NCI-H446 treated with DMSO at 0.1 percent for 48 hours (cell line): ENCODE data around the gene DCDC2.
"Not testable (repeated sequence)": the region's sequence is repeated elsewhere in the genome, so short reads cannot be mapped to it uniquely, and the experiment has no call there.

ENCODE experiments used
- DNase-seq: peaks from one replicate; lab custom pipeline; 2025; lab: John Stamatoyannopoulos, UW

DCDC2 gene

DNA sequence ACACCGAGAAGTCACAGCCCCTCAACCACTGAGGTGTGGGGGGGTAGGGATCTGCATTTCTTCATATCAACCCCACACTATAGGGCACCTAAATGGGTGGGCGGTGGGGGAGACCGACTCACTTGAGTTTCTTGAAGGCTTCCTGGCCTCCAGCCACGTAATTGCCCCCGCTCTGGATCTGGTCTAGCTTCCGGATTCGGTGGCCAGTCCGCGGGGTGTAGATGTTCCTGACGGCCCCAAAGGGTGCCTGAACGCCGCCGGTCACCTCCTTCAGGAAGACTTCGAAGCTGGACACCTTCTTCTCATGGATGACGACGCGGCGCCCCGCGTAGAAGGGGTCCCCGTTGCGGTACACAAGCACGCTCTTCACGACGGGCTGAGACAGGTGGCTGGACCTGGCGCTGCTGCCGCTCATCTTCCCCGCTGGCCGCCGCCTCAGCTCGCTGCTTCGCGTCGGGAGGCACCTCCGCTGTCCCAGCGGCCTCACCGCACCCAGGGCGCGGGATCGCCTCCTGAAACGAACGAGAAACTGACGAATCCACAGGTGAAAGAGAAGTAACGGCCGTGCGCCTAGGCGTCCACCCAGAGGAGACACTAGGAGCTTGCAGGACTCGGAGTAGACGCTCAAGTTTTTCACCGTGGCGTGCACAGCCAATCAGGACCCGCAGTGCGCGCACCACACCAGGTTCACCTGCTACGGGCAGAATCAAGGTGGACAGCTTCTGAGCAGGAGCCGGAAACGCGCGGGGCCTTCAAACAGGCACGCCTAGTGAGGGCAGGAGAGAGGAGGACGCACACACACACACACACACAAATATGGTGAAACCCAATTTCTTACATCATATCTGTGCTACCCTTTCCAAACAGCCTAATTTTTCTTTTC is at the start of gene DCDC2:
Gene DCDC2, minus strand, starts transcription at position 724 of the 883 bp plus-strand sequence. Its CDS starts 309 bp downstream, at position 415.
- DNase-seq = no peak

DNA sequence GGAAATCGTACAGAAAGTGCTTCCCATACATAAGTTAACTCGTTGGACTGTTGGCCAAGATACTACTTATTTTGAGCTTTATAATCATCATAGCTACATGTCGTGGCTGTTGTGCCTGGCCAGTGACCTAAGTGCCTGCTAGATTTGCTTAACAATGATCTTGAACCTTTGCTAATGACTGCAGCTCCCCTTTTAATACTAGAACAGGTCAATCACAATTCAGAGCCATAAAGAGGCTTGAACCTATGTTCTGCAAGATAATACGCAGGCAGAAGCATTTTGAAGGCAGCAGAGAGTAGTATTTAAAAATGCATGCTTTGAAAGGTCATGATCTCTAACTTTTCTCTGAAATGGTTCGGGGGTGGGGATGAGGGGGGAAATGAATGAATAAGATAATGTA is 47.4 kb upstream of the DCDC2 start:
- no peak for DNase-seq

- DNase-seq = no peak
Measured at GRCh38 chr6:24403501-24403824, 45.6 kb upstream of the DCDC2 start.

- DNase-seq = peak; percentile 25
Measured at GRCh38 chr6:24402697-24403500, 45.0 kb upstream of the DCDC2 start, which contains the start of gene MRS2. Gene MRS2 (plus strand): TSS chr6:24402936. CDS start chr6:24403047, 111 bp downstream.

DNA sequence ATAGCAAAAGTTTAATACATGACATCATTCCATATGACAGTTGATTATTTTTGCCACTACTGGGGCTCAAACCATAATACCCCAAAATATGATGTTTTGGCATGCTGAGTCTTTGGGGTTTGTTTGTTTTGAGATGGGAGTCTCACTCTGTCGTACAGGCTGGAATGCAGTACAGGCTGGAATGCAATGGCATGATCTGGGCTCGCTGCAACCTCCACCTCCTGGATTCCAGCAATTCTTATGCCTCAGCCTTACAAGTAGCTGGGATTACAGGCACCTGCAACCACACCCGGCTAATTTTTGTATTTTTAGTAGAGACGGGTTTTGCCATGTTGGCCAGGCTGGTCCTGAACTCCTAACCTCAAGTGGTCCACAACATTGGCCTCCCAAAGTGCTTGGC is 43.6 kb upstream of the DCDC2 start:
- no peak for DNase-seq

DNA sequence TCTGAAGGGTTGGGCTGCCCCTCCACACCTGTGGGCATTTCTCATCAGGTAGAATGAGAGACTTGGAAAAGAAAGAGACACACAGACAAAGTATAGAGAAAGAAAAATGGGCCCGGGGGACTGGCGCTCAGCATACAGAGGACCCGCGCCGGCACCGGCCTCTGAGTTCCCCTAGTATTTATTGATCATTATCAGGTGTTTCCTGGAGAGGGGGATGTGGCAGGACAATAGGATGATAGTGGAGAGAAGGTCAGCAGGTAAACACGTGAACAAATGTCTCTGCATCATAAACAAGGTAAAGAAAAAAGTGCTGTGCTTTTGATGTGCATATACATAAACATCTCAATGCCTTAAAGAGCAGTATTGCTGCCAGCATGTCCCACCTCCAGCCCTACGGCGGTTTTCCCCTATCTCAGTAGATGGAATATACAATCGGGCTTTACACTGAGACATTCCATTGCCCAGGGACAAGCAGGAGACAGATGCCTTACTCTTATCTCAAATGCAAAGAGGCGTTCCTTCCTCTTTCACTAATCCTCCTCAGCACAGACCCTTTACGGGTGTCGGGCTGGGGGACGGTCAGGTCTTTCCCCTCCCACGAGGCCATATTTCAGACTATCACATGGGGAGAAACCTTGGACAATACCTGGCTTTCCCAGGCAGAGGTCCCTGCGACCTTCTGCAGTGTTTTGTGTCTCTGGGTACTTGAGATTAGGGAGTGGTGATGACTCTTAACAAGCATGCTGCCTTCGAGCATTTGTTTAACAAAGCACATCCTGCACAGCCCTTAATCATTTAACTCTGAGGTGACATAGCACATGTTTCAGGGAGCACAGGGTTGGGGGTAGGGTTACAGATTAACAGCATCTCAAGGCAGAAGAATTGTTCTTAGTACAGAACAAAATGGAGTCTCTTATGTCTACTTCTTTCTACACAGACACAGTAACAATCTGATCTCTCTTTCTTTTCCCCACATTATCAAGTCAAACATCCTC is 42.5 kb upstream of the DCDC2 start:
- not testable (repeated sequence) for DNase-seq

GRCh38 chr6:24397631-24398030 is 39.8 kb upstream of the DCDC2 start:
- no peak for DNase-seq

- DNase-seq = no peak
Measured at GRCh38 chr6:24396824-24397223, 39.0 kb upstream of the DCDC2 start.

DNA sequence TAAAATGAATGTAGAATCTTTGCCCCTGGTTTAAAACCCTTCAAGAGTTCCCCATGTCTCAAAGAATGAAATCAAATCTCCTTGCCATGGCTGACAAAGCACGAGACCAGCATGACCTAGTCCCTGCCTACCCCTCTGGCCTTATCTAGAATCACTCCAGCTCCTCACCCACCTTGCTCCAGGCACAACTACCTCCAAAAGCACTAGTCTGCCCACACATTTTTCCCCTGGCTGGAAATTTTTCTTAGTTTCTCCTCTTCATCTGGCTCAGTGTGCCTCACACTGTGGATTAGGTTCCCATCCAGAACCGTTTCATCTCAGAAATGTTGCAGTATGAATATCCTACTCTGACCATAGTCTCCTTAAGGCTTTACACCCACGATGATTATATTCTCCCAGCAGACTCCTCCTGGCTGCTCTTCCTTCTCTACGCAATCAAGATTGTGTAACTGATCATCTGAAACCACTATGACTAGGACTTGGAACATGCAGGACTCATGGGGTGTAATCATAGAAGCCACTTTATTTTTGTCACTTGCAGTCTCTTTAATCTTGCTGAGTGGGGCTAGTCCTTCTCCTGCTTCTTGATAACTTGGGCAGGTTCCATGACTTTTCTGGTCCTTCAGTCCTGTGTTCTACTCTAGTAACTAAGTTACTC is 37.0 kb upstream of the DCDC2 start:
- no peak for DNase-seq

DNA sequence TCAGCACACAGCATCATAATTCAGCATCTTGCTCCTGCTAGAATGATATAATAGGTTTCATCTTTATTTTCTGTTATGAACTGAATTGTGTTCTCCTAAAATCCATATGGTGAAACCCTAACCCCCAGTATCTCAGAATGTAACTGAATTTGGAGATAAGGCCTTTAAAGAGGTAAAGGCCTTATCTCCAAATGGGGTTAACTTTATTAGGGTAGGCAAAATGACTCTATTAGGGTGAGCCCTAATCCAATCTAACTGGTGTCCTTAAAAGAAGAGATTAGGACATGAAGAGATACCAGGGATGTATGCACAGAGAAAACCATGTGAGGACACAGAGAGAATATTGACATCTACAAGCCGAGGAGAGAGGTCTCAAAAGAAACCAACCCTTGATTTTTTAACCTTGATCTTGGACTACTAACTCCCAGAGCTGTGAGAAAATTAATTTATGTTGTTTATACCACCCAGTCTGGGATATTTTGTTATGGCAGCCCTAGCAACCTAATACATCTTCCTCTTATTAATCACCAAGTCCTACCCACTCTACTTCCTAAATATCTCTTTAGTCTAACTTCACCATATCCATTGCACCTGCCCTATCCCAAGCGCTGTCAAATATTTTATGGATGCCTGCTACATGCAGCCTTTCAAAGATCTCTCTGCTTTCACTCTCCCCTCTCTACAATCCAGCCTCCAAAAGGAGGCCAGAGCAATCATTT is 36.4 kb upstream of the DCDC2 start:
- no peak for DNase-seq

- no peak for DNase-seq
Measured at GRCh38 chr6:24391756-24392405, 34.0 kb upstream of the DCDC2 start.

GRCh38 chr6:24391208-24391607 is 33.3 kb upstream of the DCDC2 start:
- DNase-seq = no peak

- DNase-seq = no peak
Measured at GRCh38 chr6:24387818-24388217, 30.0 kb upstream of the DCDC2 start.

GRCh38 chr6:24385536-24386269 is 27.8 kb upstream of the DCDC2 start:
- no peak for DNase-seq

DNA sequence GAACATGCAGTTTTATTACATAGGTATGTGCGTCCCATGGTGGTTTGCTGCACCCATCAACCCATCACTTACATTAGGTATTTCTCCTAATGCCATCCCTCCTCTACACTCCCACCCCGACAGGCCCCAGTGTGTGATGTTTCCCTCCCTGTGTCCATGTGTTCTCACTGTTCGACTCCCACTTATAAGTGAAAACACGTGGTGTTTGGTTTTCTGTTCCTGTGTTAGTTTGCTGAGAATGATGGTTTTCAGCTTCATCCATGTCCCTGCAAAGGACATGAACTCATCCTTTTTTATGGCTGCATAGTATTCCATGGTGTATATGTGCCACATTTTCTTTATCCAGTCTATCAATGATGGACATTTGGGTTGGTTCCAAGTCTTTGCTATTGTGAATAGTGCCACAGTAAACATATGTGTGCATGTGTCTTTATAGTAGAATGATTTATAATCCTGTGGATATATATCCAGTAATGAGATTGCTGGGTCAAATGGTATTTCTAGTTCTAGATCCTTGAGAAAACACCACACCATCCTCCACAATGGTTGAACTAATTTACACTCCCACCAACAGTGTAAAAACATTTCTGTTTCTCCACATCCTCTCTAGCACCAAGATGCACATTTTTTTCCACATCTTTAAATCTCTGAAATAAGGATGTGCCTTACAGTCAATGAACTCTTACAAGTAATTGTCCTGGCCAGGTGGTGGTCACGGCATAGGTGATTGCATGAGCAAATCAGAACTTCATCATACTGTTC is 26.7 kb upstream of the DCDC2 start:
- DNase-seq = not testable (repeated sequence)

- not testable (repeated sequence) for DNase-seq
Measured at GRCh38 chr6:24382891-24383494, 25.1 kb upstream of the DCDC2 start.

GRCh38 chr6:24382220-24382540 is 24.3 kb upstream of the DCDC2 start:
- no peak for DNase-seq

DNA sequence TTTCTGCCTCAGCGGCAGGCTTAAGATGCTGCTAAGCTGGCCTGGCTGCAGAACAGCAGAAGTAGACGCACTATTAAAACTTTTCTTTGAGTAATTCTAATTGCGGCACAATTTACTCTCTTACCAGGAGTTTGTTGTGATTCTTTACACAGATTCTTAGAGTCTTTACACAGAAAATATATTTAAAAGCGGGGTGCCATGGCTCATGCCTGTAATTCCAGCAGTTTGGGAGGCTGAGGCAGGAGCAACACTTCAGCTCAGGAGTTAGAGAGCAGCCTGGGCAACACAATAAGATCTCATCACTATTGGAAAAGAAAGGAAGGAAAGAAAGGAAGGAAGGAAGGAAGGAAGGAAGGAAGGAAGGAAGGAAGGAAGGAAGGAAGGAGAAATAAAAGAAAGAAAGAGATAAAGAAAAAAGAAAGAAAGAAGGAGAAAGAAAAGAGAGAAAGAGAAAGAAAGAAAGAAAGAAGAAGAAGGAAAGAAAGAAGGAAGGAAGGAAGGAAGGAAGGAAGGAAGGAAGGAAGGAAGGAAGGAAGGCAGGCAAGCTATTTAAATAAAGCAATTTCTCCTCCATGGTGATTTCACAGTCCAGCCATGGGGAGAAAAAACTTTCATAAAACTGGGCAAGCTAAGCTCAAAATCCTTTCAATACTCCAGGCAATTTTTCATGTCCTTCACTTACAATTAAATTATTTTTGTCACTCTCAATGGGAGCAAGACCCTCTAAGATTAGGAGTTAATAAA is 23.8 kb upstream of the DCDC2 start:
- DNase-seq = no peak
